GM20000 (cell line): Measurements from ENCODE around the gene PNMA8A.
A peak's percentile ranks its signal among the peaks of the same experiment; 100 is the strongest.
"Not testable (repeated sequence)": the region's sequence is repeated elsewhere in the genome, so short reads cannot be mapped to it uniquely, and the experiment has no call there.

ENCODE experiments used
- DNase-seq: peaks from one replicate; pipeline ENCODE4 v3.0.0; 2012; ENCODE audit warnings: low spot score
- TF ChIP-seq, protein P1 (sequence below): IDR thresholded peaks from 2 replicates; pipeline ENCODE4 v1.5.1; 2012; ENCODE audit warnings: mild to moderate bottlenecking, control low read depth; ENCODE audit errors: extremely low read depth, missing control alignments

Gene PNMA8A

DNA sequence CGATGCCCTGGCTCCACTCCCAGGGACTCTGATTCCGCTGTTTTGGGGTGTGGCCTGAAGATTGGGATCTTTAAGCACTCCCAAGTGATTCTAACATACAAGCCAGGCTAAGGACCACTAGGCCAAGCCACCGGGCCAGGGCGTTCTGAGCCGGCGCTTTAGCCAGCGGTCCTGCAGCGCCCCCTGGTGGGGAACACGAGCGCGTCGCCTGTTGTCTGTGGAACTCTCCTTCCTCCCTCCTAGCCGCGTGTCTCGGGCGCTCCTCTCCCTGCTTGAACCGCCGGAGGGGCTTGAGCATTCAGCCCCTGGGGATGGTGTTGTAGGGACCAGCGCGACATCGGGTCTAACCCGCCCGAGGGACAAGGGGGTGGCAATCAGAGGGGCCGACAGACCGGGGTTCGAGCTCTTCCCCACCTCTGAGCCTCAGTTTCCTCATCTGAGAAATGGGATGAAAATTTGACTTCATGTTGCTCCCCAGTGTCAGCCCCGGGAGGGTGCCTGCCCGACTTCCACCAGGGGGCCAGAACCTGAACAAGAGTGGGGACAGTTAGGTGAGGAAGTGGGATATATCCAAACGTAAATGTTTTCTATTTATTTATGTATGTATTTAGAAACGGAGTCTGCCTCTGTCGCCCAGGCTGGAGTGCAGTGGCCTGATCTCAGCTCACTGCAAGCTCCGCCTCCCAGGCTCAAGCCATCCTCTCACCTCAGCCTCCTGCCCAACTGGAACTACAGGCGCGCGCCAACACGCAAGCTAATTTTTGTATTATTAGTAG lies 42.3 kb upstream of the PNMA8A start:
- peak; percentile 83 for DNase-seq
- TF ChIP-seq, protein P1, sequence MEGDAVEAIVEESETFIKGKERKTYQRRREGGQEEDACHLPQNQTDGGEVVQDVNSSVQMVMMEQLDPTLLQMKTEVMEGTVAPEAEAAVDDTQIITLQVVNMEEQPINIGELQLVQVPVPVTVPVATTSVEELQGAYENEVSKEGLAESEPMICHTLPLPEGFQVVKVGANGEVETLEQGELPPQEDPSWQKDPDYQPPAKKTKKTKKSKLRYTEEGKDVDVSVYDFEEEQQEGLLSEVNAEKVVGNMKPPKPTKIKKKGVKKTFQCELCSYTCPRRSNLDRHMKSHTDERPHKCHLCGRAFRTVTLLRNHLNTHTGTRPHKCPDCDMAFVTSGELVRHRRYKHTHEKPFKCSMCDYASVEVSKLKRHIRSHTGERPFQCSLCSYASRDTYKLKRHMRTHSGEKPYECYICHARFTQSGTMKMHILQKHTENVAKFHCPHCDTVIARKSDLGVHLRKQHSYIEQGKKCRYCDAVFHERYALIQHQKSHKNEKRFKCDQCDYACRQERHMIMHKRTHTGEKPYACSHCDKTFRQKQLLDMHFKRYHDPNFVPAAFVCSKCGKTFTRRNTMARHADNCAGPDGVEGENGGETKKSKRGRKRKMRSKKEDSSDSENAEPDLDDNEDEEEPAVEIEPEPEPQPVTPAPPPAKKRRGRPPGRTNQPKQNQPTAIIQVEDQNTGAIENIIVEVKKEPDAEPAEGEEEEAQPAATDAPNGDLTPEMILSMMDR = peak; percentile 87

DNA sequence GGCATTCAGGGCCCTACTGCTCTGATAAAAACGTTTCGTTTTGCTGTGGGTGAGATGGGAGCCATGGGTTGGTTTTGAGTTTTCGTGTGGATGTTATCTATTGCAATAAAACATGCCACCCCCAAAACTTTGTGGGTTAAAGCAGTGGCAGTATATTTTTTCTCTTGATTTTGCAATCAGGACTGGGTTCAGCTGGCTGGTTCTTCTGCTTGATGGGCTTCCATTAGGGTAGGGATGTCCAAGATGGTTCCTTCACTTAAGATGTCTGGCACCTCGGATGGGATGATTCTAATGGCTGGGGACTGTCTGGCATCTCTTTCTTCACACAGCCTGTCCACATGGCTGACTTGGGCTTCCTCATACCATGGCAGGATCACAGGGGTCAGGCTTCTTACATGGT lies 39.9 kb upstream of the PNMA8A start:
- DNase-seq = no peak
- TF ChIP-seq, protein P1 = no peak

DNA sequence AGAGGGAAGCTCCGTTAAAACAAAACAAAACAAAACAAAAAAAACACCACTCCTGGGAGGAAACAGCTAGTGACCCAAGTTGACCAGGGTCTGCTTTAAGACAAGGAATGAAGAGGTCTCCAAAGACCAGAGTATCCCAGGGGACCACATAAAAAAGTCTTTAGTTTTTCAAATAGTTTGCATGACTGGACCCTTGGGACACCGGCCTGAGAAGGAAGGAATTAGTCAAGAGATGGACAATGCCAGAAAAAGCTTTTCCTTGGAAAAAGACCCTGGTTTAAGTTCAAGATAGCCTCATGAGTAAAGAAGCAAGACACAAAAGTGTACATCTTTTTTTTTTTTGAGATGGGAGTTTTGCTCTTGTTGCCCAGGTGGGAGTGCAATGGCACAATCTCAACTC lies 36.8 kb upstream of the PNMA8A start:
- DNase-seq = no peak
- TF ChIP-seq, protein P1 = no peak

DNA sequence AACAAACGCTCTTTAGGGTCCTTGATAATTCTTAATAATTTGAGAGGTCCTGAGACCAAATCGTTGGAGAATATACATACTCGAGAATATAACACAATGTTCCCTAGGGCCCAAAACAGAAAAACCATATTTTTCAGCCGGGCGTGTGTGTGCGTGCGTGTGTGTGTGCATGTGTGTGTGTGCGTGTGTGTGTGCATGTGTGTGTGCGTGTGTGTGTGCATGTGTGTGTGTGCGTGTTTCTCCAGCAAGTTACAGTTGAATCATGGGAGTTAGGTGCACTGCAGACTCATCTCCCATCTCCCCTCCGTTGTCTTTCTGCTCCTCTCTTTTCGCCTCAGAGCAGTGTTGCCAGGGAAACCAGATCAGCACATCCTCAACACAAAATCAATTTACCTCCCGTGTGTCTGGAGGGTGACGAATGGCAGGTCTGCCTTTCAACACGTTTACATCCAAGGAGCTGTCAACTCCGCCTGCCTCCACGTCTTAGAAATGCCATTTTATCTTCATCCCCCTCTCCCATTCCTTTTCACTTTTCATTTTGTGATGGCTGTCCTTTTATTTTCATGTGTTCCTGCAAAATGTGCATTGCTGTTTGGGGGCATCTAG lies 32.6 kb upstream of the PNMA8A start:
- no peak for DNase-seq
- TF ChIP-seq, protein P1 = no peak

DNA sequence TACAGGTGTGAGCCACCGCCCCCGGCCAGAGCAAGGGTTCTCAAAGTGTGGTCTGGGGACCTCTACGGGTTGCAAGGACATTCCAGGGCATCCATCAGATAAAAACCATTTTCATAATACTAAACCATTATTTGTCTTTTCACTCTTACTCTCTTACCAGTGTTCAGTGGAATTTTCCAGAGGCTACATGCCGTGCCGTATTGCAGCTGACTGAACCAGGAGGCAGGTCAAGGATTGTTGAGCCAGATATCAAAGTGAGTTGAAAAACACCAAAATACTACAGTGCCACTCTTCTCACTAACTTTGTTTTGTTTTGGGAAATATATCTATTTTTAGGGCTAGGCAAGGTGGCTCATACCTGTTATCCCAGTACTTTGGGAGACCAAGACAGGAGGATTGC lies 31.5 kb upstream of the PNMA8A start:
- DNase-seq = no peak
- TF ChIP-seq, protein P1 = no peak

DNA sequence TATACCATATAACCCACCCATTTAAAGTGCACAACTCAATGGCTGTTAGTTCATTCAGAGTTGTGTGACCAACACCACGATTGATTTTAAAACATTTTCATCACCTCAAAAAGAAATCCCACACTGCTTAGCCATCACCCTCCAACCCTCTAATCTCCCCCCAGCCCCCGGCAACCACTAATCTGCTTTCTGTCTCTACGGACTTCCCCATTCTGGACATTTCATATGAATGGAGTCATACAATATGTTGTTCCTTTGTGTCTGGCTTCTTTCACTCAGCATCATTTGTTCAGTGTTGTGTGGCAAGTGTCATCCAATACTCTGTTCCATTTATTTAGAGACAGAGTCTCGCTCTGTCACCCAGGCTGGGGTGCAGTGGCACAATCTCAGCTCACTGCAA lies 28.3 kb upstream of the PNMA8A start:
- TF ChIP-seq, protein P1 = no peak
- no peak for DNase-seq

DNA sequence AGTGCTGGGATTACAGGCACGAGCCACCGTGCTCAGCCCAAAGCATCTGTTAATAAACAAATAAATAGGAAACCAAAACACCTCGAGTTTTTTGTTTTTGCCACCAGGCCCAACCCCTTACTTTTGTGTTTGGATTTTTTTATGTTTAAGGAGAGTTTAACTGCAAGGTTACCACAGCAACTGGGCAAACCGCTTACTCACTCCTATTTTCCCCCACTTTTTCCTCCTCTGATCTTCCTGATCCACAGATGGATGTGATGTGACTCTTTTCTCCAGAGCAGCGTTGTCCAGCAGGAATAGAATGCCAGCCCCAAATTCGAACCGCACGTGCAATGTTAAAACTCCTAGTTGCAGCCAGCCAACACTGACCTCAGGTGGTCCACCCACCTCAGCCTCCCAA lies 26.4 kb upstream of the PNMA8A start:
- no peak for DNase-seq
- TF ChIP-seq, protein P1 = no peak

DNA sequence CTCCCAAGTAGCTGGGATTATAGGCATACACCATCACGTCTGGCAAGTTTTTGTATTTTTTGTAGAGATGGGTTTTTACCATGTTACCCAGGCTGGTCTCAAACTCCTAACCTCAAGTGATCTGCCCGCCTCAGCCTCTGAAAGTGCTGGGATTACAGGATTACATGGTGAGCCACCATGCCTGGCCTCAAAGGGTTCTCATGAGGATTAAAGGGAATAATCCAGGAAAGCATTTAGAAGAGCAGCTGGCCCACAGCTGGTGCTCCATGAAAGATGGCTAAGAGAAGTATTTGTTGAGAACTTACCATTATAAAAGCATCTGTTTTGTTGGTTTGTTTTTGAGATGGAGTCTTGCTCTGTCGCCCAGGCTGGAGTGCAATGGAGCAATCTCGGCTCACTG lies 25.5 kb upstream of the PNMA8A start:
- DNase-seq = not testable (repeated sequence)
